K562 (cell line): ENCODE data around the gene TRAPPC1. TPM values are rescaled to one million over a fixed set of nuclear protein-coding genes. Genes with fewer than 3 reads are reported as not detected.
A peak's percentile ranks its signal among the peaks of the same experiment; 100 is the strongest.

Experiments
- ATAC-seq: fragments of 200-7000 bp; cut with Tn5 transposase; 3 replicates; pipeline ENCODE4 v1.9.1; 2020; ENCODE audit warnings: moderate library complexity
- BruUV-seq: library from RNA; stranded (reverse); fragments of 400-500 nt; replicated peaks from 2 replicates; lab custom pipeline; 2021; lab: Mats Ljungman, UMichigan
- CTCF ChIA-PET: fragments of 300-600 bp; formaldehyde crosslinking; extraction: SDS; loops from one replicate; lab custom pipeline; 2021; ENCODE audit warnings: low intra/inter-chr PET ratio; lab: Yijun Ruan, JAX
- POLR2A ChIA-PET: fragments of 300-600, 350-650 bp; sonication (Branson Sonifier 250); formaldehyde crosslinking; extraction: SDS; loops from one replicate; lab custom pipeline; 2021; ENCODE audit warnings: antibody characterized with exemption, inconsistent platforms; lab: Yijun Ruan, JAX
- DNase-seq, 4 experiments: peaks; one replicate each; pipeline versions ENCODE4 v3.0.0 to v3.0.0-alpha.2; 2011 to 2018; ENCODE audit warnings: low spot score in 3 of 4, mixed read lengths in 3 of 4; ENCODE audit errors: extremely low read depth in 1 of 4
- FAIRE-seq: peaks from 2 replicates; lab custom pipeline; 2011; peaks lifted over from hg19 to GRCh38; lab: Jason Lieb, UNC
- H2AFZ ChIP-seq: 2 replicates; pipeline ENCODE4 v1.6.0; 2011; ENCODE audit warnings: low read depth, low read length, control low read depth, inconsistent platforms
- H3K27ac ChIP-seq: fragments of 200-600 bp; 3 replicates; pipeline ENCODE4 v1.8.0; 2011; ENCODE audit warnings: low read depth, mild to moderate bottlenecking, control low read depth, inconsistent platforms, low read length, moderate library complexity, mixed read lengths; ENCODE audit errors: extremely low read depth
- H3K27me3 ChIP-seq, 2 experiments: fragments of 300-600 bp in 1 of 2; 2 replicates in 1 of 2; 3 replicates in 1 of 2; pipeline versions ENCODE4 v1.6.0 to v1.8.0; 2011; ENCODE audit warnings: inconsistent platforms in 2 of 2, low read length in 2 of 2, mild to moderate bottlenecking in 1 of 2, mixed read lengths in 1 of 2, moderate library complexity in 1 of 2; ENCODE audit not compliant: control insufficient read depth in 2 of 2, insufficient read depth in 2 of 2
- H3K36me3 ChIP-seq: fragments of 300-600 bp; 3 replicates; pipeline ENCODE4 v1.8.0; 2011; ENCODE audit warnings: mild to moderate bottlenecking, low read length, inconsistent platforms; ENCODE audit not compliant: control insufficient read depth, insufficient read depth
- H3K4me1 ChIP-seq, 2 experiments: fragments of 200-600 bp in 1 of 2; replicated peaks in 1 of 2; 2 replicates in 1 of 2; 3 replicates in 1 of 2; pipeline versions ENCODE4 v1.5.1 to v1.8.0; 2011; ENCODE audit warnings: inconsistent platforms in 2 of 2, low read length in 2 of 2, mild to moderate bottlenecking in 1 of 2, mixed read lengths in 1 of 2, moderate library complexity in 1 of 2; ENCODE audit not compliant: control insufficient read depth in 2 of 2, insufficient read depth in 2 of 2
- H3K4me2 ChIP-seq: 2 replicates; pipeline ENCODE4 v1.6.1; 2011; ENCODE audit warnings: low read length, control low read depth, inconsistent platforms, mixed read lengths; ENCODE audit not compliant: insufficient read depth
- H3K4me3 ChIP-seq: fragments of 200-600 bp; sonication (generic), shearing (Covaris generic); 2 replicates; pipeline ENCODE4 v1.5.1; 2016; ENCODE audit warnings: control low read depth, inconsistent platforms
- H3K79me2 ChIP-seq: fragments of 200-600 bp; 3 replicates; pipeline ENCODE4 v1.8.0; 2011; ENCODE audit warnings: low read length, inconsistent platforms; ENCODE audit not compliant: control insufficient read depth, insufficient read depth
- H3K9ac ChIP-seq, 2 experiments: 2 replicates each; pipeline versions ENCODE4 v1.6.0 to v1.6.1; 2011; ENCODE audit warnings: low read depth in 2 of 2, low read length in 2 of 2, control low read depth in 1 of 2, inconsistent platforms in 1 of 2, mild to moderate bottlenecking in 1 of 2, mixed read lengths in 1 of 2; ENCODE audit not compliant: insufficient read depth in 1 of 2
- H3K9me1 ChIP-seq: one replicate; pipeline ENCODE4 v1.6.0; 2011; ENCODE audit warnings: inconsistent platforms, mild to moderate bottlenecking, low read length, moderate library complexity; ENCODE audit not compliant: control insufficient read depth, insufficient read depth
- H3K9me3 ChIP-seq: replicated peaks from 2 replicates; pipeline ENCODE4 v1.5.1; 2011; ENCODE audit warnings: low read depth, low read length, inconsistent platforms; ENCODE audit not compliant: control insufficient read depth, insufficient read depth
- H4K20me1 ChIP-seq: replicated peaks from 2 replicates; pipeline ENCODE4 v1.6.1; 2011; ENCODE audit warnings: low read length, inconsistent platforms, mixed read lengths; ENCODE audit not compliant: control insufficient read depth, insufficient read depth
- ATF3 ChIP-seq, 2 experiments: fragments of 450-650 bp in 1 of 2; sonication (generic) in 1 of 2; formaldehyde crosslinking in 1 of 2; IDR thresholded peaks in 1 of 2; conservative IDR thresholded peaks in 1 of 2; 2 replicates each; pipeline versions ENCODE4 v1.6.1 to v1.8.1; 2016 to 2023; ENCODE audit warnings: mild to moderate bottlenecking in 2 of 2, moderate library complexity in 2 of 2, inconsistent platforms in 1 of 2, missing genetic modification reagents in 1 of 2
- EGR1 ChIP-seq: fragments of 450-650 bp; conservative IDR thresholded peaks from 2 replicates; pipeline ENCODE4 v1.6.1; 2017; ENCODE audit warnings: mild to moderate bottlenecking
- EZH2 ChIP-seq: IDR thresholded peaks from 2 replicates; pipeline ENCODE4 v1.6.1; 2012; ENCODE audit warnings: low read depth, mild to moderate bottlenecking, inconsistent platforms, low read length, borderline replicate concordance
- FOXP4 ChIP-seq: sonication (generic); formaldehyde crosslinking; IDR thresholded peaks from 2 replicates; pipeline ENCODE4 v1.8.0; 2022; ENCODE audit warnings: mild to moderate bottlenecking, missing genetic modification reagents, borderline replicate concordance
- JUN ChIP-seq, 2 experiments: sonication (generic) in 1 of 2; formaldehyde crosslinking in 1 of 2; IDR thresholded peaks; 2 replicates each; pipeline versions ENCODE4 v1.6.1 to v1.8.0; 2012 to 2022; ENCODE audit warnings: borderline replicate concordance in 2 of 2, mild to moderate bottlenecking in 2 of 2, improper control_type of control experiment in 1 of 2, low read depth in 1 of 2, low read length in 1 of 2, missing genetic modification reagents in 1 of 2
- MTA2 ChIP-seq: fragments of 450-650 bp; IDR thresholded peaks from 2 replicates; pipeline ENCODE4 v1.6.1; 2016; ENCODE audit warnings: low read depth
- NBN ChIP-seq: fragments of 450-650 bp; IDR thresholded peaks from 2 replicates; pipeline ENCODE4 v1.6.1; 2016; ENCODE audit warnings: low read depth, mild to moderate bottlenecking
- SP1 ChIP-seq: sonication (generic); formaldehyde crosslinking; IDR thresholded peaks from 2 replicates; pipeline ENCODE4 v1.8.1; 2022; ENCODE audit warnings: mild to moderate bottlenecking, missing genetic modification reagents
- ZBTB33 ChIP-seq: sonication (generic); formaldehyde crosslinking; IDR thresholded peaks from 2 replicates; pipeline ENCODE4 v1.8.1; 2023; ENCODE audit warnings: mild to moderate bottlenecking, missing genetic modification reagents
- WGBS: fragments of 100-300 bp; shearing (Covaris generic); methylation state at CpG from one replicate; pipeline ENCODE4 v1.1.6; 2016; ENCODE audit warnings: low coverage, mixed read lengths; ENCODE audit not compliant: insufficient coverage; ENCODE audit errors: missing lambda C conversion rate; 5-methylcytosine and 5-hydroxymethylcytosine counted together
- in situ Hi-C: fragments of 300-500 bp; cut with MboI; formaldehyde crosslinking; loops from 4 replicates; pipeline ENCODE4 v1.15.0; 2018; ENCODE audit warnings: inconsistent platforms, mixed read lengths
- intact Hi-C: fragments of 100-400 bp; cut with micrococcal nuclease; formaldehyde crosslinking; loops from 2 replicates; pipeline ENCODE4 v1.14.2; 2022
- polyA plus RNA-seq, 8 experiments: library from polyadenylated mRNA; depleted of rRNA in 4 of 8; stranded (reverse) in 5 of 8; unstranded in 3 of 8; fragments of >200 nt; fragmentation: Nextera tagmentation in 2 of 8; fragmentation: Illumina TruSeq in 1 of 8; extraction: Ambion mirVana in 2 of 8; extraction: Trizol in 1 of 8; gene quantifications; 2 replicates each; pipeline versions ENCODE4 v1.2.1 to v1.2.3, GENCODE V29; 2011 to 2014; ENCODE audit warnings: inconsistent platforms in 1 of 8, missing spikeins in 1 of 8
- total RNA-seq, 7 experiments: library from RNA; depleted of rRNA in 6 of 7; stranded (reverse); fragments of >200 nt in 6 of 7; fragmentation: Illumina TruSeq in 2 of 7; extraction: Trizol in 2 of 7; gene quantifications; 2 replicates each; pipeline versions ENCODE4 v1.2.1 to v1.2.3, GENCODE V29; 2011 to 2021; ENCODE audit warnings: low replicate concordance in 1 of 7

TRAPPC1 gene
- total and polyA plus RNA-seq, 9 of the 15 experiments (the other 6 are each of a cell fraction or from before 2014, with no cell fraction given), result 11.7 to 82.8 (median 36.2) TPM

GRCh38 chr17:7929158-7930023 is 2.4 kb downstream of the TRAPPC1 start, which contains the start of gene KCNAB3:
Gene KCNAB3, minus strand, starts transcription at chr17:7929856. Its CDS starts 421 bp downstream, at chr17:7929435.
- H4K20me1 ChIP-seq, result no peaks in the 10 kb centered on the region; the same call in 1 of the 2 replicates
- H3K4me1 ChIP-seq, result peaks cover 10 to 12% of the 10 kb centered on the region in 2 experiments; a peak in 3 of 5 replicates
- CTCF ChIA-PET, result no interaction called here
- H2AFZ ChIP-seq, result no peak within 1 kb of the TSS
- no peak within 1 kb of the TSS for H3K4me2 ChIP-seq
- H3K9ac ChIP-seq, result no peak within 1 kb of the TSS
- TF ChIP-seq SP1 (CRISPR knock-in tag) (0 out of 2 replicates have a peak, but pooled peaks have one; percentile 27), JUN (IDR thresholded peaks at IDR 0.05; ENCODE audit: borderline replicate concordance, low read depth, low read length) (no peak), JUN (CRISPR knock-in tag; IDR thresholded peaks at IDR 0.05; ENCODE audit: borderline replicate concordance) (no peak), ATF3 (IDR thresholded peaks at IDR 0.05) (peak; percentile 39; the same call in 1 of the 2 replicates), ATF3 (CRISPR knock-in tag; conservative IDR thresholded peaks at IDR 0.05) (no peak), ZBTB33 (peak; percentile 71), EGR1 (0 out of 2 replicates have a peak, but pooled peaks have one; percentile 16), EZH2 (no peak), NBN (no peak), MTA2 (no peak), FOXP4 (CRISPR knock-in tag) (no peak)
- TF ChIP-seq, all 486 proteins: peak for 4
- peak in 3 of 4 experiments; percentile 20 to 22 (median 20) for DNase-seq
- intact Hi-C loops, result no loop called here
- in situ Hi-C loops, result no loop called here
- Histone ChIP-seq H3K9me3 (no peaks in the 10 kb centered on the region), H3K36me3 (peaks cover 8% of the 10 kb centered on the region; the same call in 1 of the 3 replicates), H3K27ac (no peak within 1 kb of the TSS), H3K79me2 (peaks cover 34% of the 10 kb centered on the region), H3K9me1 (no peaks in the 10 kb centered on the region), H3K4me3 (no peak within 1 kb of the TSS), H3K27me3 (no peaks in the 10 kb centered on the region)
- no TSS peak for BruUV-seq
- POLR2A ChIA-PET, result interaction anchor here (0.6 to 1.0 kb wide), 3 partner anchors 11 to 85 kb away, joined by 3 to 5 read pairs (median 3); partner anchors contain the start of gene RNF227
- no peak for ATAC-seq
- FAIRE-seq, result no peak
- WGBS, result 93% methylated on average over 6 of the region's 67 CpGs
